IPS DF 19.7 (cell line): ENCODE data around the gene C9orf57.
"Not testable (repeated sequence)": the region's sequence is repeated elsewhere in the genome, so short reads cannot be mapped to it uniquely, and the experiment has no call there.

Source experiments
- DNase-seq: peaks from one replicate; pipeline ENCODE4 v3.0.0-alpha.2; 2013; ENCODE audit warnings: low read depth, low spot score

Gene C9orf57

GRCh38 chr9:72023596-72023995 lies 36.8 kb downstream of the C9orf57 start:
- DNase-seq = no peak

- no peak for DNase-seq
These were observed 37.6 kb downstream of the C9orf57 start for GRCh38 chr9:72022841-72023240.

- DNase-seq = no peak
These were observed 47.1 kb downstream of the C9orf57 start for GRCh38 chr9:72013292-72013760.

DNA sequence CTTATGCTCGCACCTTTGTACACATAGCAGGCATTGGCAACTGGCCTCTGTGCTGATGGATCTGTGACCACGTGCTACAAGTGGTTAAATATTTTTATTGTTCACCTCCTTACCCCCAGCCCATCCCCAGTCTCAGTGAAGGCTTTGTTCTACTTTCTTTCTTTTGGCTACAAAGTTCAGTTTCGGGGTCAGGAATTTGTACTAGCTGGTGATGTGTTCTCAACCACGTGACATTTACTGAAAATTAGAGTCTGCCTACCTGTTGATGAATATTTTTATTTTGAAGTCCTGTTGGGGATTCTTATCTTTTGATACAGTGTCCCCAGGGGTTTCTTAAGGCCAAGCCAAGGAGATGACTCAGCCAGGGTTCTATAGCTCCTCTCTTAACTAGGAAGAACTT lies 47.8 kb downstream of the C9orf57 start:
- no peak for DNase-seq

DNA sequence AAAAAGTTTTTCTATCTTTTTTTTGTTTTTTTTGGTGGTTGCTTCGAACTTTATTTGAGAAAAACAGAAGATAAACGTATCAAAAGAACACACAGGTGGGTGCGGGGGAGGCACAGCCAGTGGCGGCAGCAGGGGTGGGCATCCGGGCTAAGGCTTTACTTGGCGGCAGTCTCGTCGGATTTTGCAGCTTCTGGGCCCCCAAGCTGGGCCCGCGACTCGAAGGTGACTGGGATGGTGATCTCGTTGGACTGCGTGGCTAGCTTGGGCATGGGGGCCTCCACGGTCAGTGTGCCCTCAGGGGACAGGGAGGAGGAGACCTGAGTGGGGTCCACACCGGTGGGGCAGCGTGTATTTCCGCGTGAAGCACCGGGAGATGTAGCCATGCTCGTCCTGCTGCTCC lies 52.7 kb downstream of the C9orf57 start:
- DNase-seq = not testable (repeated sequence)

- no peak for DNase-seq
These were observed 53.9 kb downstream of the C9orf57 start for GRCh38 chr9:72006501-72006900.

DNA sequence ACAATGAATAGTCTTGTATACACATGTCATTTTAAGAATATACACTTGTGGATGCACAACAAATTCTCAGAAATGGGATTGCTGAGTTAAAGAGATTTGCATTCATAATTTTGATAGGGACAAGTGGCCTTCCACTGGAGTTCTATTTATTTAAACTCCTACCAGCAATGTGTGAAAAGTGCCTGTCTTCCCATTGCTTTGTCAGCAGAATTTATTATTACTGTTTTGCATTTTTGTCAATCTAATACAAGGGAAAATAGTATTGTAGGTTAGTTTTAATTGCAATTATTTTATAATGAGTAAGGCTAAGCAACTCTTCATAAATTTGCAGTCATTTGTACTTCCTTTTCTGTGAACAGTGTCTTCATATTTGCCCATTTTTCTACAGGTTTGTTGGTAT lies 55.0 kb downstream of the C9orf57 start:
- DNase-seq = no peak
